ENCODE measurements around the gene SERPINA10. TPM values are rescaled to one million over a fixed set of nuclear protein-coding genes. Genes with fewer than 3 reads are reported as not detected.

The SERPINA10 gene
- polyA plus RNA-seq, 1 donor from 2014 or later = not detected

GRCh38 chr14:94291159-94291905, 1.7 kb downstream of the SERPINA10 start:
- no peaks in the 10 kb centered on the region for H3K27me3 ChIP-seq (ENCODE audit: insufficient read depth, low read depth, low read length)
- H3K9ac ChIP-seq (ENCODE audit: low read length) = no peak overlapping the region
- TF ChIP-seq EP300 (conservative IDR thresholded peaks at IDR 0.05; ENCODE audit: poor library complexity, severe bottlenecking) = no peak
- no peak for TF ChIP-seq TAF1 (IDR thresholded peaks at IDR 0.05; ENCODE audit: low read depth)
- TF ChIP-seq RAD21 (conservative IDR thresholded peaks at IDR 0.05) = no peak
- no peak for TF ChIP-seq POLR2AphosphoS5 (IDR thresholded peaks at IDR 0.05)
- no peak for TF ChIP-seq MXI1 (conservative IDR thresholded peaks at IDR 0.05; ENCODE audit: poor library complexity, severe bottlenecking)
- TF ChIP-seq SMC3 (conservative IDR thresholded peaks at IDR 0.05; ENCODE audit: poor library complexity) = no peak
- no peak for TF ChIP-seq EZH2 (IDR thresholded peaks at IDR 0.05; ENCODE audit: borderline replicate concordance, insufficient read depth, low read length, poor library complexity, severe bottlenecking)
- TF ChIP-seq CTCF (IDR thresholded peaks at IDR 0.05; ENCODE audit: poor library complexity, severe bottlenecking) = no peak
- no peak for TF ChIP-seq REST (IDR thresholded peaks at IDR 0.05; ENCODE audit: borderline replicate concordance)
- no peak overlapping the region for H2AFZ ChIP-seq (ENCODE audit: low read depth, low read length)
- H3K36me3 ChIP-seq (ENCODE audit: insufficient read depth, low read length) = no peaks in the 10 kb centered on the region
- no peaks in the 10 kb centered on the region for H3K9me2 ChIP-seq (ENCODE audit: insufficient read depth, low read length)
- H3K4me3 ChIP-seq (ENCODE audit: low read length) = no peak overlapping the region
- no peak overlapping the region for H3K4me2 ChIP-seq (ENCODE audit: low read length)
- H3F3A ChIP-seq (ENCODE audit: insufficient read depth, low read length, poor library complexity, severe bottlenecking) = no peaks in the 10 kb centered on the region
- H3K27ac ChIP-seq (ENCODE audit: low read length) = no peak overlapping the region
- H3K79me2 ChIP-seq (replicated peaks; ENCODE audit: insufficient read depth, low read length) = no peaks in the 10 kb centered on the region
- H3K9me3 ChIP-seq (ENCODE audit: low read length) = no peaks in the 10 kb centered on the region
- H4K20me1 ChIP-seq (ENCODE audit: insufficient read depth) = no peaks in the 10 kb centered on the region

- Histone ChIP-seq H3K36me3 (ENCODE audit: insufficient read depth, low read length) (no peaks in the 10 kb centered on the region), H3K4me3 (ENCODE audit: low read length) (no peak overlapping the region), H3F3A (ENCODE audit: insufficient read depth, low read length, poor library complexity, severe bottlenecking) (no peaks in the 10 kb centered on the region), H3K27ac (ENCODE audit: low read length) (no peak overlapping the region), H3K4me2 (ENCODE audit: low read length) (no peak overlapping the region), H3K27me3 (ENCODE audit: insufficient read depth, low read depth, low read length) (no peaks in the 10 kb centered on the region), H3K9me2 (ENCODE audit: insufficient read depth, low read length) (no peaks in the 10 kb centered on the region), H3K79me2 (replicated peaks; ENCODE audit: insufficient read depth, low read length) (no peaks in the 10 kb centered on the region), H3K9me3 (ENCODE audit: low read length) (no peaks in the 10 kb centered on the region), H4K20me1 (ENCODE audit: insufficient read depth) (no peaks in the 10 kb centered on the region), H2AFZ (ENCODE audit: low read depth, low read length) (no peak overlapping the region), H3K9ac (ENCODE audit: low read length) (no peak overlapping the region)
- TF ChIP-seq RAD21 (conservative IDR thresholded peaks at IDR 0.05) (no peak), POLR2AphosphoS5 (IDR thresholded peaks at IDR 0.05) (no peak), CTCF (IDR thresholded peaks at IDR 0.05; ENCODE audit: poor library complexity, severe bottlenecking) (no peak), EZH2 (IDR thresholded peaks at IDR 0.05; ENCODE audit: borderline replicate concordance, insufficient read depth, low read length, poor library complexity, severe bottlenecking) (no peak), TAF1 (IDR thresholded peaks at IDR 0.05; ENCODE audit: low read depth) (no peak), EP300 (conservative IDR thresholded peaks at IDR 0.05; ENCODE audit: poor library complexity, severe bottlenecking) (no peak)
Measured at GRCh38 chr14:94290197-94290596, 2.9 kb downstream of the SERPINA10 start.

Measured in neural cell (in vitro differentiated cells).